GM12878 (cell line): Measurements from ENCODE around the gene FGFR4. TPM values are rescaled to one million over a fixed set of nuclear protein-coding genes. Genes with fewer than 3 reads are reported as not detected.

ENCODE experiments used
- ATAC-seq: fragments of 200-7000 bp; cut with Tn5 transposase; 3 replicates; pipeline ENCODE4 v1.9.1; 2020; ENCODE audit warnings: mild to moderate bottlenecking, moderate library complexity
- BruUV-seq: library from RNA; stranded (reverse); fragments of 400-500 nt; replicated peaks from 2 replicates; lab custom pipeline; 2021; lab: Mats Ljungman, UMichigan
- CTCF ChIA-PET: fragments of 300-600 bp; sonication (Branson Sonifier 250); formaldehyde crosslinking; extraction: SDS; loops from one replicate; lab custom pipeline; 2021; ENCODE audit warnings: inconsistent platforms; lab: Yijun Ruan, JAX
- POLR2A ChIA-PET: fragments of 350-600 bp; formaldehyde crosslinking; extraction: SDS; loops from one replicate; lab custom pipeline; 2021; ENCODE audit warnings: inconsistent platforms; lab: Charles Lee
- RAD21 ChIA-PET: fragments of 300-600 bp; sonication (Branson Sonifier 250); formaldehyde crosslinking; loops from one replicate; lab custom pipeline; 2023; ENCODE audit warnings: antibody characterized with exemption; ENCODE audit not compliant: unreplicated experiment; lab: Charles Lee
- SMC1A ChIA-PET: fragments of 300-600 bp; sonication (Branson Sonifier 250); formaldehyde crosslinking; loops from one replicate; lab custom pipeline; 2023; ENCODE audit not compliant: unreplicated experiment, uncharacterized antibody; lab: Charles Lee
- DNase-seq: peaks from one replicate; pipeline ENCODE4 v3.0.0-alpha.2; 2011; ENCODE audit warnings: low read depth, low spot score
- FAIRE-seq: peaks from 3 replicates; lab custom pipeline; 2011; peaks lifted over from hg19 to GRCh38; lab: Jason Lieb, UNC
- H2AFZ ChIP-seq: 2 replicates; pipeline ENCODE4 v1.6.0; 2011; ENCODE audit warnings: low read depth, low read length, control low read depth; ENCODE audit not compliant: control insufficient read depth
- H3K27ac ChIP-seq: 2 replicates; pipeline ENCODE4 v1.5.1; 2011; ENCODE audit warnings: control low read depth; ENCODE audit not compliant: control insufficient read depth, insufficient read depth
- H3K27me3 ChIP-seq, 2 experiments: replicated peaks in 1 of 2; 2 replicates each; pipeline versions ENCODE4 v1.6.0 to v1.6.1; 2011; ENCODE audit warnings: low read length in 1 of 2; ENCODE audit not compliant: control insufficient read depth in 2 of 2, insufficient read depth in 2 of 2
- H3K36me3 ChIP-seq, 2 experiments: 2 replicates each; pipeline ENCODE4 v1.5.1; 2011; ENCODE audit warnings: low read length in 1 of 2; ENCODE audit not compliant: control insufficient read depth in 2 of 2, insufficient read depth in 2 of 2
- H3K4me1 ChIP-seq: 2 replicates; pipeline ENCODE4 v1.6.1; 2011; ENCODE audit warnings: mild to moderate bottlenecking, low read length, moderate library complexity, mixed read lengths; ENCODE audit not compliant: control insufficient read depth, insufficient read depth
- H3K4me2 ChIP-seq: 2 replicates; pipeline ENCODE4 v1.6.0; 2011; ENCODE audit warnings: control low read depth; ENCODE audit not compliant: control insufficient read depth, insufficient read depth
- H3K4me3 ChIP-seq: fragments of 200-600 bp; sonication (generic); 2 replicates; pipeline ENCODE4 v1.5.1; 2016
- H3K79me2 ChIP-seq: 2 replicates; pipeline ENCODE4 v1.6.0; 2011; ENCODE audit warnings: low read length; ENCODE audit not compliant: control insufficient read depth, insufficient read depth
- H3K9ac ChIP-seq: 2 replicates; pipeline ENCODE4 v1.8.0; 2011; ENCODE audit warnings: low read length, control low read depth, mixed read lengths; ENCODE audit not compliant: control insufficient read depth, insufficient read depth
- H3K9me3 ChIP-seq: replicated peaks from 3 replicates; pipeline ENCODE4 v1.5.1; 2011; ENCODE audit warnings: mild to moderate bottlenecking, low read length; ENCODE audit not compliant: control insufficient read depth, insufficient read depth
- H4K20me1 ChIP-seq: 2 replicates; pipeline ENCODE4 v1.6.0; 2011; ENCODE audit not compliant: control insufficient read depth, insufficient read depth
- PKNOX1 ChIP-seq: fragments of 450-650 bp; IDR thresholded peaks from 2 replicates; pipeline ENCODE4 v1.6.1; 2016; ENCODE audit warnings: mild to moderate bottlenecking
- PRDM15 ChIP-seq: fragments of 450-650 bp; formaldehyde crosslinking; IDR thresholded peaks from 2 replicates; pipeline ENCODE4 v1.4.0; 2020; ENCODE audit warnings: mild to moderate bottlenecking, moderate library complexity
- WGBS: methylation state at CpG from one replicate; pipeline ENCODE4 v1.1.6; 2016; ENCODE audit warnings: low lambda C conversion rate; ENCODE audit not compliant: insufficient replicate concordance, insufficient coverage; ENCODE audit errors: missing lambda C conversion rate; 5-methylcytosine and 5-hydroxymethylcytosine counted together
- in situ Hi-C: fragments of 300-500 bp; cut with MboI; formaldehyde crosslinking; loops from 9 replicates; pipeline ENCODE4 v1.14.3; 2018; ENCODE audit warnings: mixed read lengths
- intact Hi-C: fragments of 100-400 bp; cut with micrococcal nuclease; formaldehyde crosslinking; loops from one replicate; pipeline ENCODE4 v1.14.2; 2022; ENCODE audit not compliant: unreplicated experiment
- polyA plus RNA-seq, 11 experiments: library from polyadenylated mRNA; depleted of rRNA in 4 of 11; unstranded in 6 of 11; stranded (reverse) in 5 of 11; fragments of >200 nt; fragmentation: Nextera tagmentation in 4 of 11; fragmentation: Illumina TruSeq in 1 of 11; extraction: Ambion mirVana in 4 of 11; extraction: Trizol in 1 of 11; gene quantifications; 1 replicate in 1 of 11; 2 replicates in 10 of 11; pipeline versions ENCODE4 v1.2.1 to v1.2.3, GENCODE V29; 2011 to 2016; ENCODE audit warnings: inconsistent platforms in 2 of 11, missing spikeins in 2 of 11, low read depth in 1 of 11
- total RNA-seq, 4 experiments: library from RNA; depleted of rRNA in 3 of 4; stranded (reverse); fragments of >200 nt in 3 of 4; fragmentation: Illumina TruSeq in 1 of 4; extraction: Trizol in 1 of 4; gene quantifications; 2 replicates each; pipeline versions ENCODE4 v1.2.1 to v1.2.3, GENCODE V29; 2013 to 2021
- TF ChIP-seq, protein P1 (sequence below): IDR thresholded peaks from 2 replicates; pipeline ENCODE4 v1.6.1; 2011; ENCODE audit warnings: mild to moderate bottlenecking, low read depth, low read length, moderate library complexity; ENCODE audit not compliant: insufficient replicate concordance

FGFR4 gene
- total and polyA plus RNA-seq, 10 of the 15 experiments (the other 5 are each of a cell fraction or from before 2014, with no cell fraction given), result 0.17 to 0.77 (median 0.28) TPM; not detected in 5

DNA sequence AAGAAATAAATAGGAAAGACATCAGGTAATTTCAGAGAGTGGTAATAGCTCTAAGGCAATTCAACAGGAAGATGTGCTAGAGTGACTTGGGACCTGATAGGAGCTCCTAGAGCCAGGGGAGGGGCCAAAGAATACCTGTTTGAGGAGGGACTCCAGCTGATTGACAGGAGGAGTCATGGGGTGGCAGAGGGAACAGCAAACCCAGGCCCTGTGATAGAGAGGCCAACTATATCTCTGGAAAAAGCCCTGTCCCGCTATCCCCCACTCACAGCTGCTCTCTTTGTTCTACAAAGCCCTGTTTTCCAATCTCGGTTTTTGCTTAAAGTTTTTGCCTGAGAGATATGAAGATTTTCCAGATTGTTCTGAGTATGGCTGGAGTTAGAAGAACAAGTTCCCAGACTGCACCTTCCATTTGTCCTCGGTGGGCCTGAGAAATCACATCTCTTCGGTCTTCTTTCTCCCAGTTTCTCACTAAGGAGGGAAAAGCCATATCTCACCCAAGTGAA lies 37.8 kb downstream of the FGFR4 start:
- no peak for FAIRE-seq
- DNase-seq, result no peak
- WGBS, result 83% methylated on average over 4 of the region's 4 CpGs

More for the DNA sequence above, 37.8 kb downstream of the FGFR4 start:
- CTCF ChIA-PET, result interaction anchor here (0.5 to 1.3 kb wide), 3 partner anchors 10 to 135 kb away, joined by 3 to 13 read pairs (median 3); no protein-coding TSS in a partner anchor
- Histone ChIP-seq H3K4me1 (peaks cover 15% of the 10 kb centered on the region), H3K4me3 (no peak overlapping the region), H3K36me3 (no peaks in the 10 kb centered on the region), H3K9ac (no peak overlapping the region), H3K9me3 (no peaks in the 10 kb centered on the region), H3K27ac (no peak overlapping the region; the same call in 1 of the 2 replicates), H3K27me3 (no peaks in the 10 kb centered on the region), H2AFZ (peak overlapping the region; percentile 55), H3K4me2 (peak overlapping the region; percentile 6; the same call in 1 of the 2 replicates), H3K79me2 (no peaks in the 10 kb centered on the region), H4K20me1 (no peaks in the 10 kb centered on the region)
- SMC1A ChIA-PET, result interaction anchor here (0.7 to 1.7 kb wide), 3 partner anchors 10 to 12 kb away, joined by 3 read pairs; no protein-coding TSS in a partner anchor
- in situ Hi-C loops (no loop called here), intact Hi-C loops (no loop called here)
- RAD21 ChIA-PET, result interaction anchor here (0.7 to 1.2 kb wide), 2 partner anchors 10 to 11 kb away, joined by 4 read pairs; no protein-coding TSS in a partner anchor
- peak; percentile 54 for ATAC-seq
- POLR2A ChIA-PET, result interaction anchor here (0.9 kb wide), 1 partner anchor 172 kb away, joined by 3 read pairs; no protein-coding TSS in a partner anchor
- BruUV-seq, result no TSS peak
- no peak for TF ChIP-seq PRDM15 (CRISPR knock-in tag)
- peak; percentile 82 for TF ChIP-seq PKNOX1
- TF ChIP-seq, protein P1, sequence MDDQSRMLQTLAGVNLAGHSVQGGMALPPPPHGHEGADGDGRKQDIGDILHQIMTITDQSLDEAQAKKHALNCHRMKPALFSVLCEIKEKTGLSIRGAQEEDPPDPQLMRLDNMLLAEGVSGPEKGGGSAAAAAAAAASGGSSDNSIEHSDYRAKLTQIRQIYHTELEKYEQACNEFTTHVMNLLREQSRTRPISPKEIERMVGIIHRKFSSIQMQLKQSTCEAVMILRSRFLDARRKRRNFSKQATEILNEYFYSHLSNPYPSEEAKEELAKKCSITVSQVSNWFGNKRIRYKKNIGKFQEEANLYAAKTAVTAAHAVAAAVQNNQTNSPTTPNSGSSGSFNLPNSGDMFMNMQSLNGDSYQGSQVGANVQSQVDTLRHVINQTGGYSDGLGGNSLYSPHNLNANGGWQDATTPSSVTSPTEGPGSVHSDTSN, result peak; percentile 60
